ACC112 (cell line): ENCODE data around the gene SLC43A3.
"Not testable (repeated sequence)": the region's sequence is repeated elsewhere in the genome, so short reads cannot be mapped to it uniquely, and the experiment has no call there.

Source experiments
- H2AFZ ChIP-seq: fragments of 200-600 bp; sonication (generic); one replicate; pipeline ENCODE4 v1.6.0; 2017; ENCODE audit warnings: antibody characterized with exemption, low read length; ENCODE audit not compliant: unreplicated experiment
- H3K27ac ChIP-seq: fragments of 200-600 bp; sonication (generic); 2 replicates; pipeline ENCODE4 v1.5.1; 2014; ENCODE audit warnings: low read depth, mild to moderate bottlenecking, antibody characterized with exemption, low read length, moderate library complexity
- H3K27me3 ChIP-seq: fragments of 200-600 bp; sonication (generic); 2 replicates; pipeline ENCODE4 v1.6.1; 2014; ENCODE audit warnings: mild to moderate bottlenecking, antibody characterized with exemption, low read length, moderate library complexity, mixed read lengths; ENCODE audit not compliant: insufficient read depth
- H3K36me3 ChIP-seq: fragments of 200-600 bp; sonication (generic); 2 replicates; pipeline ENCODE4 v1.6.1; 2016; ENCODE audit warnings: mild to moderate bottlenecking, antibody characterized with exemption, low read length, moderate library complexity, mixed read lengths; ENCODE audit not compliant: insufficient read depth
- H3K4me1 ChIP-seq: fragments of 200-600 bp; sonication (generic); one replicate; pipeline ENCODE4 v1.6.1; 2016; ENCODE audit warnings: low read length, mixed read lengths; ENCODE audit not compliant: insufficient read depth, unreplicated experiment, control insufficient read depth
- H3K4me3 ChIP-seq: fragments of 200-600 bp; sonication (generic); 2 replicates; pipeline ENCODE4 v1.5.1; 2014; ENCODE audit warnings: mild to moderate bottlenecking, low read depth, low read length
- H3K79me2 ChIP-seq: fragments of 200-600 bp; sonication (generic); one replicate; pipeline ENCODE4 v1.6.0; 2016; ENCODE audit warnings: low read length; ENCODE audit not compliant: control insufficient read depth, unreplicated experiment, insufficient read depth

The SLC43A3 gene

GRCh38 chr11:57364851-57365660 lies 61.9 kb downstream of the SLC43A3 start:
- Histone ChIP-seq H3K4me3 (no peak overlapping the region), H2AFZ (no peak overlapping the region), H3K79me2 (no peaks in the 10 kb centered on the region), H3K27ac (no peak overlapping the region), H3K4me1 (peaks cover 3% of the 10 kb centered on the region), H3K27me3 (peaks cover 50% of the 10 kb centered on the region), H3K36me3 (no peaks in the 10 kb centered on the region)

- no peaks in the 10 kb centered on the region for H3K4me1 ChIP-seq
- H3K36me3 ChIP-seq, result no peaks in the 10 kb centered on the region
- H3K79me2 ChIP-seq, result no peaks in the 10 kb centered on the region
- H3K27ac ChIP-seq, result no peak overlapping the region
- no peak overlapping the region for H2AFZ ChIP-seq
- H3K27me3 ChIP-seq, result peaks cover 50% of the 10 kb centered on the region
- H3K4me3 ChIP-seq, result no peak overlapping the region
Measured at GRCh38 chr11:57363131-57364080, 63.5 kb downstream of the SLC43A3 start.

DNA sequence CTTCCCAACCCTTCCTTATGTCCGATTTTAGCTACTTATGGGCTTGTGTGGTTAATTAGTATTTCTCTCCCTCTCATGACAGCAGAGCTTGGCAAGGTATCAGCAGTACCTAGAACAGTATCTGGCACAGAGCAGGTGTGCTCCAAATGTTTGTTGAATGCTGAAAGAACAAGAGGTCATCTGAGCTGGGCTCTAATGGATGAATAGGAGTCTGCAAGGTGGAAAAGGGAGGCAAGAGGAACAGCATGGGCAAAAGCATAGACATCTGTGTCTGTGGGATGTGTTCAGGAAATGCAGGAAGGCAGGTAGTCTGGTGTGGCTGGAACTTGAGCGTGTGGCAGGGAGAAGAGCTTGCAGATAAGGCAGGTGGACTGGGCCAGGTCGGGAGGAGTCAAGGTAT lies 65.0 kb downstream of the SLC43A3 start:
- Histone ChIP-seq H2AFZ (no peak overlapping the region), H3K79me2 (no peaks in the 10 kb centered on the region), H3K4me1 (no peaks in the 10 kb centered on the region), H3K27ac (no peak overlapping the region), H3K4me3 (no peak overlapping the region), H3K27me3 (peaks cover 47% of the 10 kb centered on the region), H3K36me3 (no peaks in the 10 kb centered on the region)

- not testable (repeated sequence) for H3K36me3 ChIP-seq, H3K27ac ChIP-seq, H3K4me3 ChIP-seq, H2AFZ ChIP-seq, H3K79me2 ChIP-seq, H3K4me1 ChIP-seq
- peaks cover 45% of the 10 kb centered on the region for H3K27me3 ChIP-seq
Measured at GRCh38 chr11:57361420-57361819, 65.5 kb downstream of the SLC43A3 start.

DNA sequence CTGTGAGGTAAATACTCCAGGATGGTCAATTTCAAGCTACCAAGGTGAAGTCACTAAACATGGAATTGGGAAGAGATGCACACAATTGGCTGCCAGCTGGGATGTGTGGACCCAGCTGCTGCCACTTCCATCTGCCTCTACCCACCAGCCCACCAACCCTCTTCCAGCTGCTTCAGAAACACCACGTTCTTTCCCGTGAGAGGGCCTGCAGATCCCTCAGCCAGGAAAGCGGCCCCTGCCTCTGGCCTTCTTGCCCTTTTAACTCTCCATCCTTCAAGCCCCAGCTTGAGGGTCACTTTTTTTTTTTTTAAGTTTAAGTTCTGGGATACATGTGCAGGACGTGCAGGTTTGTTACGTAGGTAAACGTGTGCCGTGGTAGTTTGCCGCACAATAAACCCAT lies 65.9 kb downstream of the SLC43A3 start:
- H3K4me1 ChIP-seq, result no peaks in the 10 kb centered on the region
- H3K79me2 ChIP-seq, result no peaks in the 10 kb centered on the region
- no peak overlapping the region for H2AFZ ChIP-seq
- H3K27ac ChIP-seq, result no peak overlapping the region
- no peaks in the 10 kb centered on the region for H3K36me3 ChIP-seq
- peaks cover 41% of the 10 kb centered on the region for H3K27me3 ChIP-seq
- no peak overlapping the region for H3K4me3 ChIP-seq

- Histone ChIP-seq H3K27me3 (peaks cover 35% of the 10 kb centered on the region), H3K79me2 (no peaks in the 10 kb centered on the region), H3K27ac (no peak overlapping the region), H3K36me3 (no peaks in the 10 kb centered on the region), H2AFZ (no peak overlapping the region), H3K4me1 (no peaks in the 10 kb centered on the region), H3K4me3 (no peak overlapping the region)
Measured at GRCh38 chr11:57359896-57360690, 66.8 kb downstream of the SLC43A3 start.

DNA sequence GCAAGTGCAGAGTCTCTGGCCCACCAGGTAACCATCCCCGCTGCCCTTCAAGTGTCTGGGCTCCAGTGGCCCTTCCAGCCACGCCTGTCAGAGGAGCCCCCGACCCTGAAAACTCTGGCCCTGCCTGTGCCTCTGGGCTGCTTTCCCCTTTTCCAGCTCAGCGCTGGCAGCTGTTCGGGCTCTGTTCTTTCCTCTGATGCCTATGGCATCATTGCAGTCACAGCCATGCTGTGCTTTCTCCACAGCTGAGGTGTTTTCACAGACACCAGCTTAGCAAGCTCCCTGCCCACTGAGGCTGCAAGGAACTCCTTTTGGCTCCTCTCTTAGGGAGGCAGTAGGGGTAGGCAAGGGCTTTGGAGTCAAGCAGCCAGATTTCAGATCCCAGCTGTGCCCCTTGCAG lies 67.5 kb downstream of the SLC43A3 start:
- H3K27me3 ChIP-seq, result peaks cover 28% of the 10 kb centered on the region
- no peaks in the 10 kb centered on the region for H3K36me3 ChIP-seq
- no peak overlapping the region for H3K4me3 ChIP-seq
- H3K27ac ChIP-seq, result no peak overlapping the region
- no peaks in the 10 kb centered on the region for H3K79me2 ChIP-seq
- no peaks in the 10 kb centered on the region for H3K4me1 ChIP-seq
- no peak overlapping the region for H2AFZ ChIP-seq

DNA sequence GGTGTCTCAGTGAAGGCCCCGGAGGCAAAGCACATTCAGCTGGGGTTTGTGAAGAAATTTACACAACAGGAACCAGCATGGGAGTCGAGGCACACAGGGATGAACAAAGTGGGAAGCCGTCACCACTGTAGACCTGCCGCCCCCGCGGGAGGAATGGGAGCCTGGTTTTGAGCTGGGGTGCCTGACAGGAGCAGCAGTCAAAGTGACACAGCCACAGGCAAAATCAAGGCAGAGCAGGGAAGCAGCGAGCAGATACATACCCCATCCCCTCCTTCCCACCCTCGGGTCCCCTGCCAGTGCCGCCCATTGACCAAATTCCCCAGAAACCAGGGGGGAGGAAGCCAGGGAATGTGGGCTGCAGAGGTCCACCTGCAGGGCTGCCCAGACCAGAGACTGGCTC lies 67.9 kb downstream of the SLC43A3 start:
- Histone ChIP-seq H3K27me3 (peaks cover 24% of the 10 kb centered on the region), H3K79me2 (no peaks in the 10 kb centered on the region), H3K4me1 (no peaks in the 10 kb centered on the region), H3K36me3 (no peaks in the 10 kb centered on the region), H2AFZ (no peak overlapping the region), H3K4me3 (no peak overlapping the region), H3K27ac (no peak overlapping the region)

- Histone ChIP-seq H3K4me1 (no peaks in the 10 kb centered on the region), H3K4me3 (no peak overlapping the region), H3K36me3 (no peaks in the 10 kb centered on the region), H3K79me2 (no peaks in the 10 kb centered on the region), H3K27me3 (peaks cover 19% of the 10 kb centered on the region), H3K27ac (no peak overlapping the region), H2AFZ (no peak overlapping the region)
Measured at GRCh38 chr11:57358543-57358961, 68.4 kb downstream of the SLC43A3 start.

GRCh38 chr11:57357856-57358255 lies 69.1 kb downstream of the SLC43A3 start:
- Histone ChIP-seq H2AFZ (no peak overlapping the region), H3K27me3 (peaks cover 12% of the 10 kb centered on the region), H3K27ac (no peak overlapping the region), H3K79me2 (no peaks in the 10 kb centered on the region), H3K4me1 (no peaks in the 10 kb centered on the region), H3K4me3 (no peak overlapping the region), H3K36me3 (no peaks in the 10 kb centered on the region)
